HUES64 (cell line): ENCODE data around the gene PROK2.

Experiments
- H3K27ac ChIP-seq: 2 replicates; pipeline ENCODE4 v1.7.0; 2013; ENCODE audit warnings: low read depth, low read length, inconsistent platforms
- H3K27me3 ChIP-seq: 2 replicates; pipeline ENCODE4 v1.6.1; 2013; ENCODE audit warnings: mild to moderate bottlenecking, low read length; ENCODE audit not compliant: insufficient read depth
- H3K36me3 ChIP-seq: 2 replicates; pipeline ENCODE4 v1.6.1; 2013; ENCODE audit warnings: mild to moderate bottlenecking, low read length; ENCODE audit not compliant: insufficient read depth
- H3K4me1 ChIP-seq: 2 replicates; pipeline ENCODE4 v1.6.1; 2013; ENCODE audit warnings: mild to moderate bottlenecking, low read length, moderate library complexity; ENCODE audit not compliant: insufficient read depth
- H3K4me3 ChIP-seq: 2 replicates; pipeline ENCODE4 v1.5.1; 2013; ENCODE audit warnings: mild to moderate bottlenecking, low read length, moderate library complexity
- H3K9ac ChIP-seq: 2 replicates; pipeline ENCODE4 v1.6.1; 2013; ENCODE audit warnings: mild to moderate bottlenecking, low read depth, low read length
- H3K9me3 ChIP-seq: 2 replicates; pipeline ENCODE4 v1.6.1; 2013; ENCODE audit warnings: low read depth, low read length; ENCODE audit not compliant: insufficient read depth
- WGBS: fragments of 150-250, 120-280 bp; methylation state at CpG from one replicate; pipeline ENCODE4 v1.1.7; 2013; ENCODE audit warnings: missing lambda C conversion rate; 5-methylcytosine and 5-hydroxymethylcytosine counted together

Gene PROK2

DNA sequence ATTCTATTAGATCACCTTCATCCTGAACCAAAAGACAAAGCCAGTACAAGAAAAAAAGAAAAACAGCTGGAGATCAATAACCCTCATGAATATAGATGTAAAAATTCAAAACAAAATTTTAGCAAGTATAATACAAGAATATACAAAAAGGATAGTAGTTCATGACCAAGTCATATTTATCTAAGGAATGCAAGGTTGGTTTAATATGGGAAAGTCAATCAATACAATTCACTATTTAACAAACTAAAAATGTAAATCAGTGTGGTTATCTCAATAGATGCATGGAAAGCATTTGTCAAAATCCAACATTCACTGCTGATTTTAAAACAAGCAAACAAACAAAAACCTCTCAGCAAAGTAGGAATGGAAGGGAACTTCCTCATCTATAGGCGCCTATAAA lies 42.3 kb downstream of the PROK2 start:
- H3K9me3 ChIP-seq: peaks cover 27% of the 10 kb centered on the region
- WGBS: no CpG with 5 or more reads among the region's 1 CpG

DNA sequence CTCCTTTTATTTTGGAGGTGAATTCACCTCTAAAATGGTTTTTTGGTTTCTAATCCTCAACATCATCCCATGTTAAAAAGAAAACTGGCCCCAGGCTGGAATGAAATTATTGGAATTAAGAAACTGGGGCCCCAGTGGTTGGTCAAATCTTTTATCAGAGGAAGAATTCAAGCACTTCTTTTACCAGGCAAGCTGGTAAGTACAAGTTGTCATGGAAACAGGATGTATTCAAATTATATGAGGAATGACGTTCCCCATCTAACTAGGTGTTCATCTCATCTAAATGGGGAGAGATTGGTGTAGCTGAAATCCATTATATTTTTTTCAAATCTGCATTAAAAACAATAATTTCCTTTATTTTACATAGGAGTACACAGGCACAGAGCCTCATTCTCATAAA lies 50.1 kb downstream of the PROK2 start:
- WGBS: no CpG with 5 or more reads among the region's 1 CpG
- Histone ChIP-seq H3K9me3 (no peaks in the 10 kb centered on the region), H3K36me3 (no peaks in the 10 kb centered on the region), H3K4me3 (no peak overlapping the region), H3K27ac (no peak overlapping the region), H3K27me3 (no peaks in the 10 kb centered on the region), H3K4me1 (peaks cover 12% of the 10 kb centered on the region), H3K9ac (no peak overlapping the region)

More for the DNA sequence above, 42.3 kb downstream of the PROK2 start:
- H3K4me1 ChIP-seq: no peaks in the 10 kb centered on the region
- H3K27ac ChIP-seq: no peak overlapping the region
- H3K27me3 ChIP-seq: no peaks in the 10 kb centered on the region
- no peak overlapping the region for H3K4me3 ChIP-seq
- no peak overlapping the region for H3K9ac ChIP-seq
- no peaks in the 10 kb centered on the region for H3K36me3 ChIP-seq

DNA sequence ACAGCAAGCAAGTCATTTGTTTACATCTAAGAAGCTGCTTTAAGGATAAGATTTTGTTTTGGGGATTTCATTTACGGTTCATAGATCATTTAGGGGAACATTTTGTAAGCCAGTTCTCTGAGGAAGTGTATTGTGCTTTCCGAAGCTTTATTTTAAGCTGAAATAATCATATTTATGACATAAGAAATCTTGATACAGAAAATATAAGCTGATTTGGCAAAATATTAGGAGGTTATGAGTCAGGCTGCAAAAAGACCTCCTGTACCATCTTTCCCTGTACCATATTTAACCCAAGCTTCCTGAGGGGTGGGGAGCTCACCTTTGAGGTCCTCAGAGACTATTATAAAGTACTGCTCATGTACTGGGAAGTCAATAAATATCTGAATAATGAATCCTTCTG lies 51.6 kb downstream of the PROK2 start:
- H3K9ac ChIP-seq: no peak overlapping the region
- no peaks in the 10 kb centered on the region for H3K9me3 ChIP-seq
- H3K27ac ChIP-seq: no peak overlapping the region
- 96% methylated on average over 1 of the region's 2 CpGs for WGBS
- no peaks in the 10 kb centered on the region for H3K27me3 ChIP-seq
- no peaks in the 10 kb centered on the region for H3K36me3 ChIP-seq
- peaks cover 19% of the 10 kb centered on the region for H3K4me1 ChIP-seq
- H3K4me3 ChIP-seq: no peak overlapping the region

DNA sequence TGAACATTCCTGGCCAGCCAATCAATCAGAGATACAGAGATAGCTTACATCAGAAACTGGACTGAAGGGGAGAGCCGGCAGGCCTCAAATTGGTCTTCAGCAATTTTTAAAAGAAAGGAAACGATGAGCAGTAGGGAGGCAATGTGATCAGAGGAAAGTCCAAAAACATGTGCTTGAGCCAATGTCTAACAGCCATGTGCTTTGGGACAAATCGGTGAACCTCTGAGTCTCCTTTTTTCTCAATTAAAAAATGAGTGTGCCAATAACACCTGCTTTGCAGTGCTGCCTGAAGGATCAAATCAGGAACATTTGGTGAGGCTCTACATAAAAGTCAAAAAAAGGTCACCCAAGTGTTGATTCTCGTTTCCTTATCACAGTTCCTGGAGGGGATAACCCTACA lies 52.3 kb downstream of the PROK2 start:
- WGBS: 93% methylated on average over 4 of the region's 4 CpGs
- no peak overlapping the region for H3K9ac ChIP-seq

DNA sequence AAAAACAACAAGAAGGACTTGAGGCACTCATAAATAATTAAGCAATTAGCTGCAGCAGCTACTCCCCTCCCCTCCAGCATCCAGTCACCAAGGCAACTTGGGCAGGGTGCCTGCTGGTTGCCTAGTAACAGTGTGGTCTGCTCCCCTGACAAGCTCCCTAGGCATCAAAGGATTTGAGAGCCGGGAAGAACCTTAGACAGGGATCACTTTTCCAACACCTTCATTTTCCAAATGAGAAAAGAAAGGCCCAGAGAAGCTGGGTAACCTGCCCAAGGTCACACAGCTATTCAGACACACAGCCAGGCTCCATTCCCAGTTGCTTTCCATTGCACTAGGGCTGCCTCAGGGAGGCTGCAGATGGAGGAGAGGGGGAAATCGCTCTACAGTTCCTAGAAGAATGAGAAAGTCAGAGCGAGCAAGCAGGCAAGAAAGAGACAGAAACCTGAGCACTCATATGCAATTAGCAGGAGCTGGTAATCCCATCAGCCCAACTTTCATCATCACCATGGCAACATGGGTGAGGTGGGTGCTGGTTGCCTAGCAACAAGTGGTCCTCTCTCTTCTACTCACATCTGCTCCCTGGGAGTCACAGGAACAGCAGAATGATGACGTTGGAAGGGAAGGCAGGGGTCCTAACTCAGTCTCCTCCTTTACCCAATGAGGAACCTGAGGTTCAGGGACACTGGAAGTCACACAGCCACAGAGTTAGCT lies 56.2 kb downstream of the PROK2 start:
- H3K9ac ChIP-seq: no peak overlapping the region
- no peaks in the 10 kb centered on the region for H3K9me3 ChIP-seq
- no peaks in the 10 kb centered on the region for H3K36me3 ChIP-seq
- peak overlapping the region; percentile 37; the same call in 1 of the 2 replicates for H3K27ac ChIP-seq
- no peak overlapping the region for H3K4me3 ChIP-seq
- H3K27me3 ChIP-seq: peaks cover 31% of the 10 kb centered on the region
- peaks cover 24% of the 10 kb centered on the region for H3K4me1 ChIP-seq
- 28% methylated on average over 4 of the region's 4 CpGs for WGBS

More for the DNA sequence above, 52.3 kb downstream of the PROK2 start:
- Histone ChIP-seq H3K9me3 (no peaks in the 10 kb centered on the region), H3K4me1 (peaks cover 19% of the 10 kb centered on the region), H3K27ac (no peak overlapping the region), H3K36me3 (no peaks in the 10 kb centered on the region), H3K27me3 (no peaks in the 10 kb centered on the region), H3K4me3 (no peak overlapping the region)

DNA sequence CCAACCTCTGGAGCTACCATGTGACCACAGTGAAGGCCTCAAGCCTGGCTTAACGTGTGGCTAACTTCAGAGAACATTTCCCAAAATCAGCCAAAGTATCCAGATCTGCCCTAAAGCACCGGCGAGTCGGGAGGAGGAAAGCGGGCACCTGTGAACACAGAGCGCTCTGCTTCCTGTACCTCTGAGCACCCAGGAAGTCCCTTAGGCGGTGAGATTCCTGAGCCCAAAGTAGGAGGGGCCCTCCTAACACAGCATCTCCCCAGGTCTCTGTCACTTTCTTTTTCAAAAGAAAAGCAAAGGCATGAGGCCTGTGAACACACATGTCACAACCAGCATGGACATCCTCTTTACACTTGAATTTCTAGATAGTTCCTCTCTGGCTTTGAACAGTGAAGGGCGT lies 58.8 kb downstream of the PROK2 start:
- WGBS: 86% methylated on average over 8 of the region's 8 CpGs
- no peaks in the 10 kb centered on the region for H3K36me3 ChIP-seq
- peak overlapping the region; percentile 59; the same call in 1 of the 2 replicates for H3K4me3 ChIP-seq
- no peaks in the 10 kb centered on the region for H3K9me3 ChIP-seq
- H3K27me3 ChIP-seq: peaks cover 46% of the 10 kb centered on the region
- no peak overlapping the region for H3K9ac ChIP-seq
- H3K27ac ChIP-seq: no peak overlapping the region
- peaks cover 20% of the 10 kb centered on the region for H3K4me1 ChIP-seq

DNA sequence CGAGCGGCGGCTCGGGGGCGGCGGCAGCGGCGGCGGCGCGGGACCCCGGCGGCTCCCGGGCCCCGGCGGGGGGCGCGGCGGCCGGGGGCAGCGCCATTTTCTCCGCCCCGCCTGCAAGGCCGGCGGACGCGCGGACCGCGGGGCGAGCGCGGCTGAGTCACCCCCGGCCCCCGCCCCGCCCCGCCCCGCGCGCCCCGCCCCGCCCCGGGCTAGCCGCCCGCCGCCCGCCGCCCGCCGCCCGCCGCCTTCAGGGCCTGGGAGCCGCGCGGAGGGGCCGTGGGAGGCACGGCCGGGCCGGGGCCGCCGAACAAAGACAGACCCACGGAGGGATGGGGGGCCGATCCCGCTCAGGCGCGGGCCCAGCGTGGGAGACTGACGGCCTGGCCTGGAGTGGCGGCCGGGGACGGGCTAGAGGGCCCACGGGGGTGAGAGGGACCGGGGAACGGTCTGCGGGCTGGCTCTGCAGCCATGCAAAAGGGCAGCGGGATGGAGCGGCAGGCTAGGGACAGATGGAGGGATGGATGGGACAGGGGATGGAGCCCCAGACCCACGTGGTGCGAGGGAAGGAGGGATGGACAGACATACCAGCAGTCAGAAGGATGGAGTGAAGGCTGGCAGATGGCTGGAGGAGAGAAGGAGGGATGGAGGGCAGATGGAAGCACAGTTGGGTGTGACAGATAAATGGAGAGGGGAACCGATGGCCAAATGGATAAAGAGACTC lies 59.5 kb downstream of the PROK2 start, which contains the start of gene EIF4E3:
Gene EIF4E3 (minus strand): TSS at position 132 of the 721 bp plus-strand sequence. CDS start 35 bp downstream, at position 97.
- no peaks in the 10 kb centered on the region for H3K36me3 ChIP-seq
- 2% methylated on average over 80 of the region's 80 CpGs for WGBS
- peaks cover 46% of the 10 kb centered on the region for H3K27me3 ChIP-seq
- no peaks in the 10 kb centered on the region for H3K9me3 ChIP-seq
- no peak within 1 kb of the TSS for H3K27ac ChIP-seq
- H3K4me3 ChIP-seq: peak within 1 kb of the TSS; percentile 61
- peaks cover 19% of the 10 kb centered on the region for H3K4me1 ChIP-seq
- H3K9ac ChIP-seq: peak within 1 kb of the TSS; percentile 74

DNA sequence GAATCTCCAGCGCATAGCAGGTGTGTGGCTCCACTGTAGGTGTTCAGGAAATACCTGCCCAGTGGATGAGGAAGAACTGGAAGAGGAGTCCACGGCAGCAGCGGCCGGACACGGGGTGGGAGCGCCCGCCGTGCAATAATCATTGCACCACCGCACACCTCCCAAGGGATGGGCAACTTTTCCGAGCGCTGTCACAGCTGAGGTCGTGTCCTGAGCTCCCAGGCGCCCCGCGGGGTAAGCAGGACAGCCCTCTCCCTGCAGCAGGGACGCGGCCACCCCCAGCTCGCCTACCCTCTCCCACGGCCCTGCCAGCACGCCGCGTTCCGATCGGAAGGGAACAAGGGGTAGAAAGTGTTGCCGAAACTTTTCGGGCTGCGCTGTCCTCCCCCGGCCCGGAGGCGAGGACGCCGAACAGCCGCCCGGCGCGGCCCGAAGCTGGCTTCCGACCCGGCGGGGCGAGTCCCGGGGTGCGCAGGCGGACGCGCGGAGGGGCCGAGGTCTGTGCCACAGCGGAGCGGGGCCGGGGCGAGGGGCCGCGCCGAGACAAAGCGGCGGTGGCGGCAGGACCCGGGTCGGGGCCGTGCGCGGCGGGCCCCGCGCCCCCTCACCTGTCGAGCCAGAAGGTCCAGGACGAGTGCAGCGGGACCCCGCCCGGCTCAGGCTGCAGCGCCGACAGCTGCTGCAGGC lies 60.2 kb downstream of the PROK2 start:
- Histone ChIP-seq H3K9ac (peak overlapping the region; percentile 74), H3K27ac (no peak overlapping the region), H3K9me3 (no peaks in the 10 kb centered on the region), H3K27me3 (peaks cover 46% of the 10 kb centered on the region), H3K36me3 (no peaks in the 10 kb centered on the region), H3K4me1 (peaks cover 13% of the 10 kb centered on the region), H3K4me3 (peak overlapping the region; percentile 61)
- under 1% methylated on average over 73 of the region's 73 CpGs for WGBS

DNA sequence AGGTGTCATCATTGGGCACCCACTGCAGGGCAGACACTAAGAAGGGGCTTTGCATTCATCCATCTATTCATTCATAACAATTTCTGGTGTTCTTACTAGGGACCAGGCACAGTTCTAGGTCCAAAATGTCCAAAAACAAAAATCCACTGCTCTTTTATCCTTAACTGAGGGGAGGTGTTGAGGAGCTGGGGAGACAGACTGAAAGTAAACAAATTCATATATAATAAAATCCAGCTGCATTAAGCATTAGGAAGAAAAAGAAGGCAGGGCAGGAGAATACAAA lies 60.8 kb downstream of the PROK2 start:
- H3K9me3 ChIP-seq: no peaks in the 10 kb centered on the region
- H3K9ac ChIP-seq: no peak overlapping the region
- peak overlapping the region; percentile 61 for H3K4me3 ChIP-seq
- peaks cover 7% of the 10 kb centered on the region for H3K4me1 ChIP-seq
- peaks cover 46% of the 10 kb centered on the region for H3K27me3 ChIP-seq
- no peak overlapping the region for H3K27ac ChIP-seq
- H3K36me3 ChIP-seq: no peaks in the 10 kb centered on the region

DNA sequence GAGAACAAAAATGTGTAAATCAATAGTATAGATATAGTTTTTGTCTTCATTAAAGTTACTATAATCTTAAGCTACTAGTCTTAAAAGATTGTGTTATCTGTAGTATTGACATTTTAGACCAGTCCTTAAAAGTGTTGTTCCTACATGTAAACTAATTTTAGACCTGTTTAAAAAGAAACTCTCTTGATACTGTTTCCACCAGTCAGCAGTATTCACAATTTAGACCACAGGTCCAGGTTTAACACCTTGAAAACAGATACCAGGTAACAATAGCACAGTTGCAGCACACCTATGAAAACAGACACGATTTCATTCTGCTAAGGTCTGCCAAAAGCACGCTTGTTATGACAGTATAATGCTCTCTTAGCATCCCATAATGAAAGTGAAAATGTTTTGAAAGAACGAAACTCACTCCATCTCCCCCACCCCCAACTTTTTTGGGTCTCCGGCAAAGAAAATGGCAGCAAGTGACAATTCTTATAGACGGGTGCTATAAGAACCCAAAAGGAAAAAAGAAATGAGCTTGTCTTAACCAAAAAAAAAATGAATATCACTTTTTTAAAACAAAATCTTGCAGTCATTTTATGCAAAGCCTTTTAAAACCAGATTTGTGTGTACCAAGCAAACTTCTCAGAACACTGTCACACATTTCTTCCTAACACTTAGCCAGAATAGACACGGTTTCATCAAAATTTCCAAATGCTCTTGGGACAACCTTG lies 61.3 kb downstream of the PROK2 start:
- Histone ChIP-seq H3K36me3 (no peaks in the 10 kb centered on the region), H3K27ac (no peak overlapping the region), H3K4me3 (peak overlapping the region; percentile 61), H3K4me1 (peaks cover 6% of the 10 kb centered on the region), H3K27me3 (peaks cover 46% of the 10 kb centered on the region), H3K9me3 (no peaks in the 10 kb centered on the region), H3K9ac (no peak overlapping the region)
- WGBS: 85% methylated on average over 6 of the region's 6 CpGs

DNA sequence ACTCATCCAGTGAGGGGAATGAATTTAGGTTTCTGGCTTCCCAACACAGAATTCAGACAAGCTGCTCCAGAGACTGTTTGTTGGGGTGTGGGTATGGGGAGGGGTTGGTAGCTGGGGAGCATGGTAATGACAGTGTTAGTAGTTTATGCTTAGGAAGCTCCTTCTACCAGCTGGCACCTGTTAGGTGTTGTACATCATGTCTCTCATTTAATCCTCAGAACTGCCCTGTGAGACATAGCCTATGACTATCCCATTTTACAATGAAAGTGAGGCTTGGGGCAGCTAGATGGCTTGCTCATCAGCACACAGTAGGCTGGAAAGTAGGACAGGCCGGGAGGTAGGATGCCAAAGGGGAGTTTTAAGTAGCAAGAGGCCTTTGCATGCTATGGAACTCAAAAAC lies 62.3 kb downstream of the PROK2 start:
- no peak overlapping the region for H3K27ac ChIP-seq
- peaks cover 46% of the 10 kb centered on the region for H3K27me3 ChIP-seq

More for the DNA sequence above, 62.3 kb downstream of the PROK2 start:
- Histone ChIP-seq H3K9me3 (no peaks in the 10 kb centered on the region), H3K9ac (no peak overlapping the region), H3K36me3 (no peaks in the 10 kb centered on the region), H3K4me1 (peaks cover 6% of the 10 kb centered on the region), H3K4me3 (no peak overlapping the region)
- WGBS: 78% methylated on average over 1 of the region's 1 CpG
